ENCODE data around the gene PPP1R16B.

DNA sequence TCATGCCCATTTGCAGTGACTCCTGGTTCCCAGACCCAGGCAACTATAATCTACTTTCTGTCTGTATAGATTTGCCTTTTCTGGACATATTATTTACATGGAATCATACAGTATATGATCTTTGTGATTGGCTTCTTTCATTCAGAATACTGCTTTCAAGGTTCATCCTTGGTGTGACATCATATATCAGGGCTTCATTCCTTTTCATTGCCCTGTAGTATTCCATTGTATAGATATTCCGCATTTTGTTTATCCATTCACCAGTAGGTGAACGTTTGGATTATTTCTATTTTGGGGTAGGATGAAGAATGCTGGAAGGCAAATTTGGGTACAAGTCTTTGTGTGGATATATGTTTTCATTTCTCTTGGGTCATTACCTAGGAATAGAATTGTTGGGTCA is 36.1 kb downstream of the PPP1R16B start:
- TF ChIP-seq CTCF (IDR thresholded peaks at IDR 0.05; ENCODE audit: poor library complexity, severe bottlenecking), result no peak
- TF ChIP-seq MXI1 (conservative IDR thresholded peaks at IDR 0.05; ENCODE audit: poor library complexity, severe bottlenecking), result no peak
- no peak for TF ChIP-seq REST (IDR thresholded peaks at IDR 0.05; ENCODE audit: borderline replicate concordance)
- TF ChIP-seq EP300 (conservative IDR thresholded peaks at IDR 0.05; ENCODE audit: poor library complexity, severe bottlenecking), result no peak
- no peak for TF ChIP-seq EZH2 (IDR thresholded peaks at IDR 0.05; ENCODE audit: borderline replicate concordance, insufficient read depth, low read length, poor library complexity, severe bottlenecking)
